K562 (cell line): Measurements from ENCODE around the gene SAPCD1. TPM values are rescaled to one million over a fixed set of nuclear protein-coding genes. Genes with fewer than 3 reads are reported as not detected.

Source experiments
- CCAR2 ChIP-seq: fragments of 200-400 bp; formaldehyde crosslinking; IDR thresholded peaks from 2 replicates; pipeline ENCODE4 v1.6.1; 2017; ENCODE audit warnings: mild to moderate bottlenecking, low read depth, low read length
- CCNT2 ChIP-seq: IDR thresholded peaks from 2 replicates; pipeline ENCODE4 v1.6.1; 2011; ENCODE audit warnings: borderline replicate concordance, low read depth, mild to moderate bottlenecking, moderate library complexity, mixed read lengths, low read length; ENCODE audit not compliant: insufficient read length; ENCODE audit errors: extremely low read depth
- CREB1 ChIP-seq, 2 experiments: sonication (generic) in 1 of 2; formaldehyde crosslinking in 1 of 2; IDR thresholded peaks; 2 replicates each; pipeline versions ENCODE4 v1.6.1 to v1.8.0; 2012 to 2022; ENCODE audit warnings: inconsistent platforms in 1 of 2, mild to moderate bottlenecking in 1 of 2, missing genetic modification reagents in 1 of 2, moderate library complexity in 1 of 2
- HLTF ChIP-seq: fragments of 450-650 bp; IDR thresholded peaks from 2 replicates; pipeline ENCODE4 v1.6.1; 2016
- ILF3 ChIP-seq: fragments of 450-650 bp; IDR thresholded peaks from 2 replicates; pipeline ENCODE4 v1.6.1; 2018; ENCODE audit warnings: antibody characterized with exemption, mild to moderate bottlenecking, moderate library complexity, borderline replicate concordance
- MCM5 ChIP-seq: fragments of 450-650 bp; IDR thresholded peaks from 2 replicates; pipeline ENCODE4 v1.6.1; 2016; ENCODE audit warnings: low read depth
- MYC ChIP-seq, 2 experiments: fragments of 250-450 bp in 1 of 2; sonication (Bioruptor Pico) in 1 of 2; IDR thresholded peaks; 2 replicates each; pipeline versions ENCODE4 v1.5.1 to v1.6.1; 2012 to 2021; ENCODE audit warnings: low read depth in 2 of 2, borderline replicate concordance in 1 of 2, improper control_type of control experiment in 1 of 2, low read length in 1 of 2, mild to moderate bottlenecking in 1 of 2, moderate library complexity in 1 of 2
- NFXL1 ChIP-seq: fragments of 450-650 bp; formaldehyde crosslinking; IDR thresholded peaks from 2 replicates; pipeline ENCODE4 v1.4.0; 2021; ENCODE audit warnings: mild to moderate bottlenecking
- POLR2A ChIP-seq: fragments of 450-650 bp; conservative IDR thresholded peaks from 2 replicates; pipeline ENCODE4 v1.6.1; 2016
- POLR2G ChIP-seq: fragments of 200-400 bp; formaldehyde crosslinking; IDR thresholded peaks from 2 replicates; pipeline ENCODE4 v1.6.1; 2017; ENCODE audit warnings: low read depth, mild to moderate bottlenecking, antibody characterized with exemption, low read length, moderate library complexity
- SOX6 ChIP-seq: fragments of 450-650 bp; IDR thresholded peaks from 2 replicates; pipeline ENCODE4 v1.6.1; 2014; ENCODE audit warnings: mild to moderate bottlenecking
- SUPT5H ChIP-seq: fragments of 450-650 bp; IDR thresholded peaks from 2 replicates; pipeline ENCODE4 v1.6.1; 2016
- TARDBP ChIP-seq: fragments of 450-650 bp; IDR thresholded peaks from 2 replicates; pipeline ENCODE4 v1.6.1; 2016
- ZFP1 ChIP-seq: fragments of 450-650 bp; formaldehyde crosslinking; IDR thresholded peaks from 2 replicates; pipeline ENCODE4 v1.4.0; 2020; ENCODE audit warnings: mild to moderate bottlenecking, mixed read lengths
- ZFP91 ChIP-seq: sonication (generic); formaldehyde crosslinking; IDR thresholded peaks from 2 replicates; pipeline ENCODE4 v1.8.0; 2022; ENCODE audit warnings: mild to moderate bottlenecking, missing genetic modification reagents
- ZNF311 ChIP-seq: fragments of 250-450 bp; sonication (Bioruptor Pico); IDR thresholded peaks from 2 replicates; pipeline ENCODE4 v1.4.0; 2020; ENCODE audit warnings: mild to moderate bottlenecking, moderate library complexity
- ZNF740 ChIP-seq, 3 experiments: fragments of 200-800 bp in 1 of 3; sonication (Bioruptor generic) in 1 of 3; sonication (generic) in 1 of 3; formaldehyde crosslinking in 1 of 3; IDR thresholded peaks; 2 replicates each; pipeline versions ENCODE4 v1.6.1 to v1.8.0; 2016 to 2022; ENCODE audit warnings: mild to moderate bottlenecking in 2 of 3, missing compliant biosample characterization in 2 of 3, missing genetic modification characterization in 2 of 3, missing genetic modification reagents in 1 of 3
- polyA plus RNA-seq, 8 experiments: library from polyadenylated mRNA; depleted of rRNA in 4 of 8; stranded (reverse) in 5 of 8; unstranded in 3 of 8; fragments of >200 nt; fragmentation: Nextera tagmentation in 2 of 8; fragmentation: Illumina TruSeq in 1 of 8; extraction: Ambion mirVana in 2 of 8; extraction: Trizol in 1 of 8; gene quantifications; 2 replicates each; pipeline versions ENCODE4 v1.2.1 to v1.2.3, GENCODE V29; 2011 to 2014; ENCODE audit warnings: inconsistent platforms in 1 of 8, missing spikeins in 1 of 8
- total RNA-seq, 7 experiments: library from RNA; depleted of rRNA in 6 of 7; stranded (reverse); fragments of >200 nt in 6 of 7; fragmentation: Illumina TruSeq in 2 of 7; extraction: Trizol in 2 of 7; gene quantifications; 2 replicates each; pipeline versions ENCODE4 v1.2.1 to v1.2.3, GENCODE V29; 2011 to 2021; ENCODE audit warnings: low replicate concordance in 1 of 7

The SAPCD1 gene
- total and polyA plus RNA-seq, 9 of the 15 experiments (the other 6 are each of a cell fraction or from before 2014, with no cell fraction given) = 2.6 to 30.2 (median 7.4) TPM

DNA sequence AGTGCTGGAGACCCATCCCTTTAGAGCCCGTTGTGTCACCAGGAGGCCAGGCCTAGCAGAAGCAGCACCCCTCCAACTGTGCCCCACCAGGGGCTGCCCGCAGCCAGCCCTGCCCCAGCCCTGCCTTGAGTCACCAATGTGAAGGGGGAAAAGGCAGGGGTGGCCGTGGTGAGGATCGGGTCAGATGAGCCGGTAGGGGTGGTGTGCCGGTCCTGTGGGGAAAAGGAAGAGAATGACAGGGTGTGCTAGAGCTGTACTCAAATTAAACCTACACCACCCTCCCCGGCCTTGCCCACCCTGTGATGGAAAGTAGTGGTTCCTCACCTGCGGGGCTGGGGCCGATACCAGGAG is 3.1 kb downstream of the SAPCD1 start (continued):
- TF ChIP-seq CCNT2 (no peak), SUPT5H (peak; percentile 41; the same call in 1 of the 2 replicates), ZNF311 (no peak), POLR2G (peak; percentile 20; the same call in 1 of the 2 replicates), NFXL1 (CRISPR knock-in tag) (no peak), ZFP1 (CRISPR knock-in tag) (no peak), CREB1 (IDR thresholded peaks at IDR 0.05) (no peak), CREB1 (CRISPR knock-in tag; IDR thresholded peaks at IDR 0.05) (no peak), MCM5 (no peak), ZNF740 (CRISPR knock-in tag; IDR thresholded peaks at IDR 0.05) (no peak), ZNF740 (tag; IDR thresholded peaks at IDR 0.05) (no peak), ZFP91 (CRISPR knock-in tag) (no peak), TARDBP (no peak), CCAR2 (no peak), ILF3 (no peak), MYC (IDR thresholded peaks at IDR 0.05; ENCODE audit: low read depth, low read length) (no peak), MYC (CRISPR knock-in tag; IDR thresholded peaks at IDR 0.05; ENCODE audit: borderline replicate concordance, low read depth) (no peak), SOX6 (no peak), HLTF (no peak), POLR2A (0 out of 2 replicates have a peak, but pooled peaks have one; percentile 35)
